Kidney (tissue), 14 donors: Measurements from ENCODE around the gene PTPRT. TPM values are rescaled to one million over a fixed set of nuclear protein-coding genes. Genes with fewer than 3 reads are reported as not detected.

ENCODE experiments used
- DNase-seq, 5 donors: peaks; one replicate each; pipeline ENCODE4 v3.0.0-alpha.2; 2013 to 2020
- FAIRE-seq: peaks from 2 replicates; lab custom pipeline; 2012; peaks lifted over from hg19 to GRCh38; lab: Jason Lieb, UNC
- H3K27ac ChIP-seq, 2 donors: one replicate each; pipeline ENCODE4 v1.7.0; 2013; ENCODE audit warnings: low read depth in 2 of 2, low read length in 2 of 2, inconsistent platforms in 1 of 2
- H3K27me3 ChIP-seq: one replicate; pipeline ENCODE4 v1.7.1; 2013; ENCODE audit warnings: low read length, inconsistent platforms; ENCODE audit not compliant: control insufficient read depth, insufficient read depth
- H3K36me3 ChIP-seq, 3 donors: one replicate each; pipeline versions ENCODE4 v1.7.0 to v1.7.1; 2013; ENCODE audit warnings: low read length in 3 of 3, control low read depth in 1 of 3, inconsistent platforms in 1 of 3; ENCODE audit not compliant: insufficient read depth in 3 of 3, control insufficient read depth in 2 of 3
- H3K4me1 ChIP-seq, 3 donors: one replicate each; pipeline versions ENCODE4 v1.7.0 to v1.7.1; 2013; ENCODE audit warnings: low read length in 3 of 3, inconsistent platforms in 1 of 3, low read depth in 1 of 3; ENCODE audit not compliant: control insufficient read depth in 2 of 3, insufficient read depth in 2 of 3
- H3K4me3 ChIP-seq, 3 donors: one replicate each; pipeline versions ENCODE4 v1.7.0 to v1.8.1; 2013; ENCODE audit warnings: low read length in 3 of 3, control low read depth in 1 of 3, inconsistent platforms in 1 of 3
- H3K9ac ChIP-seq, 3 donors: one replicate each; pipeline versions ENCODE4 v1.7.0 to v1.7.1; 2013; ENCODE audit warnings: low read length in 3 of 3, control low read depth in 1 of 3, inconsistent platforms in 1 of 3
- H3K9me3 ChIP-seq, 3 donors: one replicate each; pipeline versions ENCODE4 v1.7.0 to v1.7.1; 2013; ENCODE audit warnings: low read length in 3 of 3, control low read depth in 1 of 3, inconsistent platforms in 1 of 3; ENCODE audit not compliant: control insufficient read depth in 2 of 3, insufficient read depth in 1 of 3
- CTCF ChIP-seq: IDR thresholded peaks from 3 replicates; pipeline ENCODE4 v1.5.1; 2012; ENCODE audit warnings: mild to moderate bottlenecking, moderate library complexity, borderline replicate concordance; ENCODE audit not compliant: insufficient read depth; ENCODE audit errors: extremely low read depth
- intact Hi-C: fragments of 100-400 bp; cut with DNase I; formaldehyde crosslinking; loops from one replicate; pipeline ENCODE4 v1.11.1; 2022
- polyA plus RNA-seq: library from polyadenylated mRNA; stranded (reverse); fragments of 350-450 nt; fragmentation: Illumina TruSeq; extraction: RNeasy Lipid Tissue Mini Kit (QIAGEN cat#74804); gene quantifications from one replicate; pipeline ENCODE4 v1.2.3, GENCODE V29; 2014; ENCODE audit warnings: low read depth, low replicate concordance; ENCODE audit not compliant: insufficient read depth
- total RNA-seq: library from RNA; stranded (reverse); fragmentation: NEBNext Ultra II Directional; extraction: Animal tissue kit (Norgen Biotek cat#: 25700); gene quantifications from one replicate; pipeline ENCODE4 v1.2.1, GENCODE V29; 2021
- donor health status: control.
- donor health status: control.
- donor health status: control.
- donor health status: control.
- donor health status: control.
- donor health status: DM: yes; HTN: yes; CAD: no.
- donor health status: Normal renal cell carcinoma (clear cell type).

PTPRT gene
- total and polyA plus RNA-seq, 2 donors from 2014 or later: 0.60 TPM; not detected in 1

- FAIRE-seq: no peak
- no peaks in the 10 kb centered on the region for H3K36me3 ChIP-seq
- intact Hi-C loops: no loop called here
- TF ChIP-seq CTCF: no peak
- H3K27ac ChIP-seq: no peak overlapping the region
- no peak overlapping the region for H3K9ac ChIP-seq
- DNase-seq: no peak
- H3K4me1 ChIP-seq: no peaks in the 10 kb centered on the region
- no peak overlapping the region for H3K4me3 ChIP-seq
- H3K9me3 ChIP-seq: no peaks in the 10 kb centered on the region
- no peaks in the 10 kb centered on the region for H3K27me3 ChIP-seq
These were observed 1064.3 kb downstream of the PTPRT start for GRCh38 chr20:42125426-42125825.

GRCh38 chr20:42123981-42124473, 1065.7 kb downstream of the PTPRT start:
- no peak for FAIRE-seq
- H3K4me3 ChIP-seq: no peak overlapping the region
- intact Hi-C loops: no loop called here

GRCh38 chr20:42118409-42119125, 1071.1 kb downstream of the PTPRT start:
- Histone ChIP-seq H3K27ac (no peak overlapping the region), H3K9ac (no peak overlapping the region), H3K27me3 (no peaks in the 10 kb centered on the region), H3K9me3 (no peaks in the 10 kb centered on the region), H3K4me1 (no peaks in the 10 kb centered on the region), H3K36me3 (no peaks in the 10 kb centered on the region), H3K4me3 (no peak overlapping the region)
- intact Hi-C loops: no loop called here
- no peak for TF ChIP-seq CTCF
- no peak for DNase-seq
- no peak for FAIRE-seq

More at GRCh38 chr20:42123981-42124473, 1065.7 kb downstream of the PTPRT start:
- DNase-seq: no peak
- Histone ChIP-seq H3K27me3 (no peaks in the 10 kb centered on the region), H3K27ac (no peak overlapping the region), H3K36me3 (no peaks in the 10 kb centered on the region), H3K4me1 (no peaks in the 10 kb centered on the region), H3K9me3 (no peaks in the 10 kb centered on the region), H3K9ac (no peak overlapping the region)
- no peak for TF ChIP-seq CTCF
